HG03378 (cell line): ENCODE data around the gene EFNA3.

Source experiments
- ATAC-seq: cut with Tn5 transposase; IDR thresholded peaks from one replicate; pipeline ENCODE4 v1.9.1; 2021; ENCODE audit warnings: mild to moderate bottlenecking, moderate library complexity; ENCODE audit not compliant: unreplicated experiment

The EFNA3 gene, protein sequence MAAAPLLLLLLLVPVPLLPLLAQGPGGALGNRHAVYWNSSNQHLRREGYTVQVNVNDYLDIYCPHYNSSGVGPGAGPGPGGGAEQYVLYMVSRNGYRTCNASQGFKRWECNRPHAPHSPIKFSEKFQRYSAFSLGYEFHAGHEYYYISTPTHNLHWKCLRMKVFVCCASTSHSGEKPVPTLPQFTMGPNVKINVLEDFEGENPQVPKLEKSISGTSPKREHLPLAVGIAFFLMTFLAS

DNA sequence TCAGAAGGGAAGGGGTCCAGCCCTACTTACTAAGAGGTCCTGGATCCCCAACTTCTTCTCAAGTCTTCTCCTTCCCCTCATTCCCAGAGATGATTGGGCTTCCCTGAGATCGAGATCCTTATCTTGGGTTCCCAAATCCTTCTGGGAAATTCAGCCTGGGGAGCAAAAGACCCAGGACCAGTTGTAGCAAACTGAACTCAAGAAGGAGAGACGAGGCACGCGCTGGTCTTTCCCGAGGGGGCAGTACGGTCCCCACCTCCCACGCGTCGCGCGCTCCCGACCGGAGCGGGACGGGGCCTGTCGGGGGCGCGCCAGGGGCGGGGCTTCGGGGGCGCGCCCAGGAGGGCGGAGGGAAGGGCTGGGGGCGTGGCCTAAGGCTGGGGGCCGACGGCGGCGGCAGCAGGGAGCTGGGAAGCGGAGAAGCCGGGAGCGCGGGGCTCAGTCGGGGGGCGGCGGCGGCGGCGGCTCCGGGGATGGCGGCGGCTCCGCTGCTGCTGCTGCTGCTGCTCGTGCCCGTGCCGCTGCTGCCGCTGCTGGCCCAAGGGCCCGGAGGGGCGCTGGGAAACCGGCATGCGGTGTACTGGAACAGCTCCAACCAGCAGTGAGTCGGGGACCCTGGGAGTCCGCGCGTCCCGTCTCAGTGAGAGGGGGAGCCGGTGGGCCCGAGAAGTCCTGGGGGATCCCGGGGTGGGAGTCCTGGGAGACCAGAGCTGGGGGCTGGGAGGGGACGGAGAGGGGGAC is at the start of gene EFNA3:
EFNA3 (plus strand) TSS at position 369 of the 741 bp plus-strand sequence; CDS start at position 474, 105 bp downstream.
- ATAC-seq: no peak

DNA sequence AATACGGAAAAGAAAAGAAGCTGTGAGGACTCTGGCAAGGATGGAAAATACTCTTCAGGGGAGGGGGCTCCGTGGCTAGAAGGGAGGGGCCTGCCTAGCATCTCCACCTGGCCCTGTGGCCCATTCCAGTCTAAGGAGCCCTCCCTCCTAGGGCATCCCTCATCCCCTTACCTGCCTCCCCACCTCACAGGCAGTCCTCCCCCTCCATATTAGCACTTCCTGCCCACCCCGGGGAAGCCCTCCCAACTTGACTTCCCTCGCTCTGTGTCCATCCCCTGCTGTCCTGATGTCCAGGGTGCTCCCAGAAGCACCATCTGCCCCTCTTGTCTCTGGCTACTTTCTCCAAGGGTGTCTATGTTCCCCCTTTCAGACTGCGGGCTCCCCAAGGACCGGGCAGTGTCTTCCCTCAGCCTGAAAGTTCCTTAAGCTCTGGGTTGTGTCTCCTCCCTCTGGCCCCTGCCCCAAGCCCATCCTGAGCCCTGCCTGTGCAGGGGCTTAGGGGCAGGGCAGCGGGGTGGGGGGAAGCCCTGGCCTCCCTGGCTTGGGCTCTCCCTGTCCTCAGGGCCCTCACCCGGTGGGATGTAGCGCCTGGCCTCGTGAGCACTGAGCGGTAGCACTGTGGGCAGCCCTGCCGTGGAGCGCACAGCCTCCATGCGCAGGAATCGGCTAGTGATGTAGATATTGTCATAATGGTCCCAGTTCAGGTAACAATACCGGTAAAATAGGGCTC is 49.0 kb upstream of the EFNA3 start:
- no peak for ATAC-seq

DNA sequence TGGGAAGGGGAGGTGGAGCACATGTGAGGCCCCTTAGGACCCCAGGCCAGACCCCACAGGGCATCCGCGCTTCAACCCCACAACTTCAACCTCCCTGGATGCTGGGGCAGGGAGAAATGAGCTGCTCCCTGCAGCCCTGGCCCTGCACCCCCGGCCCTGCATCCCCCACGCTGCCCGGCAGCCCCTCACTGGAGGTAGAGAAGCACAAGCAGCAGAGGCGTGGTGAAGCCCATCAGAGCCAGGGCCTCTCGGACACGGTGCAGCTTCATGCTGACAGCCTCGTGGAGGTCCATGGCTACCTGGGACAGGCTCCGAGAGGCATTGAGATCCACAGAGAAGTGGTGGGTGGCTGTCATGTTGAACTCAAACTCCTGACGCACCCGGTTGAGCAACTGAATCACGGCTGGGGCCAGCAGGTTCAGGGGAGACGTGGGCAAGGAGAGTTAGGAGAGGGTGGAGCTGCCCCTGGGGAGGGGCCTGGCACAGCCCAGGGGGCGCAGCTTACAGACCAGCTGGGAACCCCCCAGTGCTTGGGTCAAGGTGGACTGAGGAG is 48.3 kb upstream of the EFNA3 start:
- ATAC-seq: no peak

DNA sequence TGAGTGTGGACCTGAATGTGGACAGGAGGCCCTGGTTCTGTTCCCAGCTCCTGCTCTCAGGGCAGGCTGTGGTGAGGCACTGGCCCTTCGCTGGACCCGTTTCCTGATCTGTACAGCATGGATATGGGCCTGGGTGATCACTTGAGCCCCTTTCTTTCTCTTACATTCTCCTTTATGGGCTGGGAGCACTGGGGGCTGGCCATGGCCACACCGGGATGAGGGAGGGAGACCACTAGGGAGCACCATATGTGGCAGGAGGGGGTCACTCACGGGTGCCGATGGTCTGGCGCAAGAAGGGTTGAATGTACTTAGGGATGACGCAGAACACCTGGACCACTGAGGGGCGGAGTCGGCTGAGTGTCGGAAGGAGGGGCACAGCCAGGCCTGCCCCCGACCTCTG is 47.7 kb upstream of the EFNA3 start:
- no peak for ATAC-seq

DNA sequence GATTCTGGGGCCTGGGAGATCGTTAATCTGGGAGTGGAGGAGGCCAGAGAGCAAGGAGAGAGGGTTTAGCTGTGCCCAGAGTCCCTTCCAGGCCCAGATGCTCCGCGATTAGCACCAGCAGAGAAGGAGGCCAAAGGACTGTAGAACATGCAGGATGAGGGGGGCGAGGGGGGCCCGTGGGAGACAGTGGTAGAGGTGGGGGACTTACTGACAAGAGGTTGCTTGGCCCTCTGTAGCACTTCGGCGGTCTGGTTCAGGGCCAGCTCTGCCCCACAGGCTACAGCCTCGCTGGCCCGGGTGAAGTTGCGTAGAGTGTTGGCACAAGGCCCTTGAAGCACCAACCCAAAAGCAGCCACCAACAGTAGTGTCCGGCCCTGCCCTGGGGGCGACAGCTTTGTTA is 45.8 kb upstream of the EFNA3 start:
- ATAC-seq: no peak

DNA sequence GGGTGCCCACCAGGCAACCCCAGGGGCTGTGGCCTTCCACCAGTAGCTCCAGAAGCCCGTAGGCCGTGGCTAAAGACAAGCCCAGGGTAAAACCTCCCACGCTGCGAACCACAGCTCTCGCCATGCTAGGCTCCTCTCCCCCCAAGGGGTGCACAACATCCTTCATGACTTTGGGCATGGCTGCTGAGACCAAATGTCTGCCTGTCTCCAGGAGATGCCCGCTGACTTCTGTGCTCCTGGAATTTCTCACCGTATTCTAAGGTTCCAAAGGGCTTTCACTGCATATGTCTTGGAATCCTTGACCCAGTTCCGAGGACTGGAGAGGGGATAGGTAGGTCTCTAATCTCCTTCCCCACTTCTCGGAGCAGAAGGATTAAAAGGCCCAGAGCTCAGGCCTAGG is 45.1 kb upstream of the EFNA3 start, which contains the start of the genes DCST1 and DCST2:
DCST1 (plus strand) TSS at position 301 of the 400 bp plus-strand sequence. CDS start 213 bp downstream, outside the sequence.
DCST2 (minus strand) TSS at position 258 of the 400 bp plus-strand sequence; CDS start at position 178, 80 bp downstream.
- no peak for ATAC-seq

DNA sequence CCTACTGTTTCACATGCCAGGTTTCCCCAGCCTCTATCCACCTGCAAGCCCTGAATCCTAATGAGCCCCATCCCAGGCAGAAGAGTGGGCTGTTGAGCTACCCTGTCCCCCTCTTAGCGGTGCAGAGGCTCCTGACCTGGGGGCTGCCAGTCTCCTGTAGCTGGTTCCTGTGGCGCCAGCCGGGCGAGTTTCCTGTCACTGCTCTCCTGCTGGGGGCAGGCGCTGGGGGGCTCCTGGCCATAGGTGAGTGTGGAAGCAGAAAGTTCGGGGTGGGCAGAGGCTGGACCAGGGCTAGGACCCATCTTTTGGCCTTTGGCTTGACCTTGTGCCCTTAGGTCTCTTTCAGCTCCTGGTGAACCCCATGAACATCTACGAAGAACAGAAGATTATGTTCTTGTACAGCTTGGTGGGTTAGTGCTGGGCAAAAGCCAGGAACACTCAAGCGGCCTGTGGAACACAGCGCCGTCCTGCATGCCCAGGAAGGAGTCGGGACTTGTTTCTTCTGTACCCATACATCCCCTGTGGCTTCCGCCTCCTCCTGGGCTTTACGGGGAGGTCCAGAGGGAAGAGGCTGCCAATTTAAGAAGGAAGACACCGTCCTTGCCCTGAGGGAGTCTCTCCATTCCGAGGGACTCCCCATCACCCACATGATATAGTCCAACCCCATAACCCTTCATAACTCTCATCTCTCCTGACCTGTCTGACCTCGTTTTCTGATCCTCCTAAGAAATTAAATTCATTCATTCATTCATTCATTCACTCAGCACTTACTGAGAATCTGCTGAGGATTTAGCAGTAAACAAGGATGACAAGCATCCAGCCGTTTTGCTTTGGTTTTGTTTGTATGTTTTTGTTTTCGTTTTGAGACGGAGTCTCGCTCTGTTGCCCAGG is 44.1 kb upstream of the EFNA3 start:
- no peak for ATAC-seq

DNA sequence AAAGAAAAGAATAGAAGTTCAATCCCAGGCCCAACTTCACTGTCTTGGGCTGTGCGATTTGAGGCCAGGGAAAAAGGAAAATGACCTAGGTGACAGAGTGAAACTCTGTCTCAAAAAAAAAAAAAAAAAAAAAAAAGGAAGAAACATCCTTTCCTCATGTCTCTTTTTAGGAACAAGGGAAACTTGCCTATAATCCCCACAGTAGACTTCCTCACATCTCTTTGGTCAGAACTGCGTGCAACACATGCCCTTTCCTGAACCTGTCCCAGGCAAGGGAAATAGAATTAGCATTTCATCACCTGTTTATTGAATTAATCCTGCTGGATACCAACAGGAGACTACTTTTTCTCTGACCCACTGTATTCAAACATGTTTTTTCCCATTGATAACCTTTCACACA is 42.7 kb upstream of the EFNA3 start:
- ATAC-seq: no peak

DNA sequence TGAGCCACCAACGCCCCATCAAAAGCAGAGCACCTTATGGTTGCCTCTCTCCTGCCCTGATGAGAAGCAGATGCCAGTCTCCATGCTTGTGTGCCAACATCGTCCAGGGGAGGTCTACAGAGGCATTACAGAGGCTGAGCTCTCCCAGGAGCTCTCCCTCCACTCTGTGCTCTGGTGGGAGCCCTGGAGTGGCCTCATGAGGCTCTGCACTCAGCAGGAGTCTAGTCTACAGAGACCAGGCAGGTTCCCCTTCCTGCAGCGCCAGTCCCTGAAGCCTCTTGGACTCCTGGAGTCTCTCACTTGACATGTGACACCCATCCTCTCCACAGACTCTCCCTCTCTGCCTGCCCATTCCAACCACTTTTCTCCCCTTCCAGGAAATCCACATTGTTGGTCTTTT is 41.6 kb upstream of the EFNA3 start:
- no peak for ATAC-seq

DNA sequence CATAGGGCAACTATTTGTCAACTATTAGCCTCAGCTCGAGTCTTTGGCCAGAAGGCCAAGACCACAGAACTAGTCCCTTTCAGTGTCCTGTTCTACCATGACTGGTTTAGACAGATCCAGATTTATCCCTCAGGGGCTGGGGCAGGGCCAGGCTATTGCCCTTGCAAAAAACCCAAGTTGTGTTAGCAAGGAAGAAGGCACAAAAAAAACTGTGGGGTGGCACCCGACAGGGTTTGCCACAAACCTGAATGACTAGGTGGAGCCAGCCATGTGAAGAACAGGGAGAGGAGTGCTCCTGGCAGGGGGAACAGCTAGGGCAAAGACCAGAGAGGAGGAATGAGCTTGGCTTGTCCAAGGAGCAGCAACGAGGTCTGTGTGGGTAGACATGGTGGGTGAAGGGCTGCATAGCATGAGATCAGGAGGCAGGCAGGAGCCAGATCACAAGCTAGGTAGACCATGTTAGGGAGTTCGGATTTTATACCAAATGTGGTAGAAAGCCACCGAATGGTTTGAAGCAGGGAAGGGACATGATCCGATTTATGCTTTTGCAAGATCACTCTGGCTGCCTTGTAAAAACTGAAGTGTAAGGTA is 40.7 kb upstream of the EFNA3 start:
- no peak for ATAC-seq

DNA sequence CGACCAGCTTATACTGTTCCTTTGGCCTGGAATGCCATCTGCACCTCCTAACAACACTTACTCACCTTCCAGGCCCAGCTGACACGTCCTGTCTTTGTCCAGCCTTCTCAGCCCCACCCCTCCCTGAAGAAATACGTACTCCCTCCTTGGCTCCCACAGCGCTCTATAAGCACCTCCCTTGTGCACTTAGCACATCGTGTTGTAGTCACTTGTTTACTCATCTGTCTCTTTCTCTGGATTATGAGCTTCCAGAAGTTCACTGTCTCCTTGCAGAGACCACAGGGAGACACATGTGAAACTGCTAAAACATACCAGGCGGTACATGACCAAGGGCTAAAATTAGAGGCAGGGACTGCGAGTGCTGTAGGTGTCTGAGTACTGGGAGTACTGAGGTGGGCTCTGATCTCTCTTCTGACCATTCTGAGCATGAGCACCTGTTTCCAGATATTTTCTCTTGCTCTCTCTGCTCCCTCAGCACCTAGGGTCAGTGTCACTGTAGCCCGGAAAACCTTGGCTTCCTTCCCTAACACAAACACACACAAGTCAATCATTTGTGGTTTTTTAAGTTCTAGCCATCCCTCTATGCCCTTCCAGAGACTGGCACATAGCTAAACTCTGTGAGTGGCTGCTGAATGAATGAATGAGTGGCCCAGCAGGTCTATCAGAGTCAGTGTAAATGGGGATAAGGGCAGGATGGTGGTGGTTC is 39.9 kb upstream of the EFNA3 start:
- ATAC-seq: no peak

DNA sequence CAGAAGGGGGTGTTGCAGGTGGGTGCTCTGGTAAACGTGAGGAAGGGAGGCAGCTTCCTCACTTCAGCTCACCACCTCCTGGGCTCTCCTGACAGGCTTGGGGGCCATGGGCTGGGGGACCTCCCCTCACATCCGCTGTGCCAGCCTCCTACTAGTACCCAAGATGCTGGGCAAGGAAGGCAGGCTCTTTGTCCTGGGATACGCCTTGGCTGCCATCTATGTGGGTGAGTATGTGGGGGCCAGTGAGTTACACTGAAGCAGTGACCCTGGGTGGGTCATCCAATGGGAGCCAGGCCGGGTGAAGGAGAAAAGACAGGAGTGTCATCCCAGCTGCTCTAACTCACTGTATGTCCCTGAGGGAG is 39.3 kb upstream of the EFNA3 start:
- no peak for ATAC-seq

DNA sequence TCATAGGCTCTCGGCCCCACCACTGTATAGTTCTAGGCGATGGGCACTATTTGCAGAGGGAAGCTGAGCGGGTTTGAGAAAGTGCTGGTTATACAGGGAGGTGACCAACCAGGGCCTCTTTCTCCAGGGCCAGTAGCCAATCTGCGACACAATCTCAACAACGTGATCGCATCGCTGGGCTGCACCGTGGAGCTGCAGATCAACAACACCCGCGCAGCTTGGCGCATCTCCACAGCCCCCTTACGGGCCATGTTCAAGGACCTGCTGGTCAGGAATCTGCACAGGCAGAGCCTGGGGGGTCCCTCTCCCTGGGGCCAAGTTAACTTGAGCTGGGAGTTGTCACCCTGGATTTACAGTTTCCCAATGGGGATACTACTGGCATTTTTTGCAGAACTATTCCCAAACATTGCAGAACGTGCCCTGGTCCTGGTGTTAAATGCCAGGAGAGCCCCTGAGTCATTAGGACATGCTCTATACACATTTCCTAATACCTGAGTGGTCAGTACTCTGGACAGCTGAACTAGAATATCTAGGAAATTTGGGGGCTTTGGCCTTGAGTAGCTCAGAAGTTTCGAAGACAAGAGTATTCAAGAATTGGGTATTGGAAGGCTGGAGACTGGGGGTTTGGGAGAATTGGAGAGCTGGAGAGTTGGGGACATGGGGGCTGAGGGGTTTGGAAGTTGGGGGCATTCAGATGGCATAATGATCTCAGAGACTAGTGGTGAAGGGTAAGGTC is 38.1 kb upstream of the EFNA3 start:
- ATAC-seq: no peak

DNA sequence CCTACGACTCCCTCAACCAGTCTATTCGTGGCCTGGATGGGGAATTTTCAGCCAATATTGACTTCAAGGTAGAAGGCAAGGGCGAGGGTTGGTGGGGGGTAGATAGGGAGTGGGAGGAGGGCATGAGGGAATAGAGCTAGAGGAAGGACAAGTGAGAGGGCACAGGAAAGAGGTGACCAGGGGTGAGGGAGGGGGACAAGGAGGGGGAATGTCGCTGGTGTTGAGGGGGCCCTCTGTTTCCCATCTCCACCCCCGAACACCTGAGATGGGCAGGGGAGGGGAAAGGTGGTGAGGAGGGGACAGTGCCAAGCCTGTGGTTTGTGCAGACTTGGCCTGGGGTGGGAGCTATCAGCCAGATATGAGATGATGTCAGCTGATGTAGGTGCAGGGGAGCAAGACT is 35.8 kb upstream of the EFNA3 start:
- no peak for ATAC-seq

DNA sequence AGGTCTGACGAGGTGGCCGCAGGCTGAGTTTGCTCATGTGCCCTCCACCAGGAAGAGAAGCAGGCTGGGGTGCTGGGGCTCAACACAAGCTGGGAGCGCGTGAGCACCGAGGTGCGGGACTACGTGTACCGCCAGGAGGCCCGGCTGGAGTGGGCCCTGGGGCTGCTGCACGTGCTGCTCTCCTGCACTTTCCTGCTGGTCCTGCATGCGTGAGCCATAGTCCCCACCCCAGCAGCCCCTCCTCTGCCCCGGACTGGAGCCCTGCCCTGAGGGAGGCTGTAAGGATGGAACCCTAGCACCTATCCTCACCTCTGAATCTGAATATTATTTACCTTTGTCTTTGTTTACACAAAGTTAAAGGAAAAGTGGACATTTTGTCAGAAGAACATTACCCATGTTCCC is 35.3 kb upstream of the EFNA3 start:
- no peak for ATAC-seq

DNA sequence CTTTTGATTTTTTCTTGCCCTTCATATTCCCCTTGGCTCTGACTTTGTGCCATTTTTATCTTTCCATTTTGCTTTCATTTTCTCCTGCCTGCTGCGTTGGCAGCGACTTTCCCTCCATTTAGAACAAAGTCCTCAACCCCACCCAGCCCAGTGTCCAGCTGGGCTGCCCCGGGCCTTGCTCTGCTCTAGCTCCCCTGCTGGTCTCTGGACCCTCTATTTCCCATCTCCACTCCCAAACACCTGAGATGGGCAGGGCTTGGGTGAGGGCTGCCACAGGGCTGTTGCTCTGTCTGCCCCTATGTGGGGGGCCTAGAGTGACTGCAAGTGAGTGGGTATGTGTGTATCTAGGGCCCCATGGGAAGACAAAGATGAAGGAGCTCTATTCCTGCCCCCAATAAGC is 34.8 kb upstream of the EFNA3 start:
- ATAC-seq: no peak

DNA sequence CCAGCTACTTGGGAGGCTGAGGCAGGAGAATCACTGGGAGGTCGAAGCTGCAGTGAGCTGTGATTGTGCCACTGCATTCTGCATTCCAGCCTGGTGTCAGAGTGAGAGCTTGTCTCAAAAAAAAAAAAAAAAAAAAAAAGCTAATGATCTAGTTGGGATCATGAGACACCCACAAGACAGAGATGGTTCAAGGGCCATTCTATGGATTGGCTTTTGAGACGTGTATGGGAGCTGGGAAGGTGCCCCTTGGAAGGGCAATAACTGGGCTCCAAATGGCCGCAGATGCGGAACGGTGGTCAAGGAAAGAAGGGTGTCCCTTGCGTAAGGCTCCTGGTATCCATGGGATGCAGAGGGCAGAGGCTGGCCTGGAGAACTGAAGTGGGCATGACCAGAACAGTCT is 34.3 kb upstream of the EFNA3 start:
- no peak for ATAC-seq

DNA sequence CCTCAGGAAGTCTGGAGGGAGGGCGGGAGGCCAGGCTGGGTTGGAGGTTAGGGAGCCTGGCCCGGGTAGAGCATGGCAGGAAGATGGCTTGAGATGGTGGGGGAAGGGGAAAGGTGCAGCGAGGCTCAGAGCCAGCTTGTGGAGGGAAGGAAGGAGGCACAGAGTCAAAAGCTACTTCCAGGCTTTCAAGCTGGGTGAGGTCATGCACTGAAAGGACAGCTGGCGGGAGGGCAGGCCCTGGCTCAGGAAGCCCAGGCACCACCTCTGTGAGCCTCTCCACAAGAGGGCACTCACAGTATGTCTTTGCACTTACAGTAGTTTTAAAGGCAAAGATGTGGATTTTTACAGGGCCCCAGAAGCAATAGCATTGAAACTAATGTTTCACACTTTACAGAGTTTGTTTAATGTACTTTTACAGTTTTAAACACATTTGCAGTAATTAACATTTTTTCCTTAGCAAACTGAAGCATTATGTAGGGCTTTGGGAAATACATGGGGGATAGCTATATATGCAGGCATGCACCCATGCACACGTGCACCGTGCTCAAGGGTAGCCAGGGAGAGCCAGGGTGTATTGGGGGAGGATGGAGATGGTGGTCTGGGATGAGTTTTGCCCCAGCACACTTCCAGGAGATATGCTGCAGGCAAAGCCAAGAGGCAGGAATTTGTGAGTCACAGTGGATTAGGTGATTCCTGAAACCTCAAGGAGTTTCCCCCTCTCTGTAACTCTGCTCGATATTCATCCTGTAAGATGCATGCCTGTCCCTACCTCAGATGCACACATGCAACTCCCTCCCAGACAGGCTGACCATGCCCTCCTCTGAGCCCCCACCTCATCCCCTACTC is 33.6 kb upstream of the EFNA3 start:
- ATAC-seq: no peak
